NCI-H69 (cell line): ENCODE data around the gene RIMS3.
A peak's percentile ranks its signal among the peaks of the same experiment; 100 is the strongest.
"Not testable (repeated sequence)": the region's sequence is repeated elsewhere in the genome, so short reads cannot be mapped to it uniquely, and the experiment has no call there.

Experiments
- DNase-seq: peaks from one replicate; lab custom pipeline; 2025; lab: John Stamatoyannopoulos, UW

The RIMS3 gene

DNA sequence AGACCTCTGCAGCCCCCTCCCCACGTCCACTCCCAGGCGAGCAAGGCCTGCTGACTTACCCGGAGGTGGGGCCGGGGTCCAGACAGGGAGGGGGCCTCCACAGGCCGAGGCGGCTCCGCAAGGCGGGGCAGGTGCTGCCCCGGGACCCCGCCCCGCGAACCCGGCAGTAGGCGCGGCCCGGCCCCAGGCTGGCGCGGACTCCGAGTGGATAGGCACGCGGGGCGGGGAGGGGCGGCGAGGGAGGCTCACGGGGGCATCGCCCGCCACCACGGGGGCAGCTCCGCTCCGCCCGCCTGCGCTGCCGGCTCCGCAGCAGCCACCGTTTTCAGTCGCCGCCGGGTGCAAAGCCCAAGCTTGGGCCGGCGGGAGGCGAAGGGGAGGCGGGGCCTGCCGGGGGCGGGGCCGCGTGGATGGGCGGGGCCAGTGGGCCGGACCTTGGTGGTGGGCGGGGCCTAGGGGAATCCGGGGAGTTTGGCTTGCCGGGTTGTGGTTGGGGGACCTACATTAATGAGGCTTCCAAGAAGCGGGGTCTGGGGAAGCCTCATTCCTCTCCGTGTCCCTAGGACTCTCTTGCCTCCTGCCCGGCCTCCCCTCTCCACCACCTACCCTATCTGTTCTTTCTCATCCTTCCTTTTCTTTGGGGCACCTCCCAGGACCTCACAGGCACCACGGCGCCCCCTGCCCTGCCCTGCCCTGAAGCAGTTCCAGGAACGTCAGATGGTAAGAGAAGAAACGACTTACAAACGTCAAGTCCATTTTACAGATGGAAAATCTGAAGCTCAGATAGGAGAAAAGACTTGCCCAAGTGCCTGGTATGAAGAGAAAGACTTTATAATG, at the start of gene RIMS3:
RIMS3 (minus strand) TSS at position 348 of the 837 bp plus-strand sequence. CDS start 23,757 bp downstream, outside the sequence.
- peak; percentile 80 for DNase-seq

DNA sequence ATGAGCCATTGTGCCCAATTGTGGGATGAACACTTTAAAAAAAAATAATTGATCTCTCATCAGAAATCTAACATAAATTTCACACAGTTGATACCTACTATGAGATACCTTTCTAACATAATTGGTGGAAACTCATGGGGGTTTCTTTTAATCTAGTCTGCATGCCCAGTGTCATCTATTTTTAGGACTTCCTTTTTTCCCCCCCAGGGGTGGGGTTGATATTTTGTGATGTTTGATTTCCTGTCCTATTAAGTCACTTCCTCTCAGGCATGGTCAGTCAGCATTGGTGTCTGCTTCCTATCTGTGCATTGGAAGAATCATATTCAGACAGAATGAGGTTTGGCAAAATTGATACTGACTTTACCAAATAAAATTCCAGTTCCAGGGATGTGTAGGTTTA, 47.5 kb upstream of the RIMS3 start:
- no peak for DNase-seq

GRCh38 chr1:40712405-40712944, 47.0 kb upstream of the RIMS3 start:
- peak; percentile 83 for DNase-seq

GRCh38 chr1:40711465-40712404, 46.3 kb upstream of the RIMS3 start:
- DNase-seq, result peak; percentile 58

GRCh38 chr1:40710581-40711315, 45.3 kb upstream of the RIMS3 start:
- DNase-seq, result peak; percentile 20

GRCh38 chr1:40709802-40710278, 44.4 kb upstream of the RIMS3 start:
- DNase-seq, result no peak

- DNase-seq, result peak; percentile 95
Measured at GRCh38 chr1:40709100-40709801, 43.8 kb upstream of the RIMS3 start.

DNA sequence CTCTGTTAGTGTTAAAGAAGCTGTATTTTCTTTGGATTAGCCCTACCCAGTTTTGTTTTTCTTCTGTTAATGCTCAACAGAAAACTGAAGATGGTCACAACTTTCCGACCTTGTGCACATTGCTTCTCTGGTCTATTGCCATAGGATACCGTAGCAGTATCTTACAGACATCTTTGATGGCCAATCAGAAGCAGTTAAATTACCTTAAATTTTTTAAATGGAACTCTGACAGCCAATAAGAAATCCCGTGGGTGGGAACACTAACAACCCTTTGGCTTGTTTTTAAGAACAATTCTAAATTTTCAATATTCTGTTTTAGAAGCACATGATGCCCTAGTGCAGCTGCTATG, 43.2 kb upstream of the RIMS3 start:
- DNase-seq, result peak; percentile 85

DNA sequence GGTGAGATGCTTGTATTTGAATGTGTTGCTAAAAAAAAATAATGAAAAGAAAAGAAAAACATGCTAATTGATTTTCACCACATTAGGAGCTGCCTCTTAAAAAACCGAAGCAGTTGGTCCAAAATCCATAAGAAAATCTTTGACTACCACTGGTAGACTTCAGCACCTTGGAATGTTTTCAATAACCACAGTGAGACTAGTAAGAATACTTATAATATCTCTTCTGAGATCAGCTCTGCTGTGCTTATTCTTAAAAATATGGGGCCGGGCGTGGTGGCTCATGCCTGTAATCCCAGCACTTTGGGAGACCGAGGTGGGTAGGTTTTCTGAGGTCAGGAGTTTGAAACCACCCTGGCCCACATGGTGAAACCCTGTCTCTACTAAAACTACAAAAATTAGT, 41.1 kb upstream of the RIMS3 start:
- DNase-seq, result no peak

- no peak for DNase-seq
Measured at GRCh38 chr1:40704817-40705733, 39.6 kb upstream of the RIMS3 start.

- DNase-seq, result peak; percentile 3
Measured at GRCh38 chr1:40703316-40703715, 37.8 kb upstream of the RIMS3 start.

DNA sequence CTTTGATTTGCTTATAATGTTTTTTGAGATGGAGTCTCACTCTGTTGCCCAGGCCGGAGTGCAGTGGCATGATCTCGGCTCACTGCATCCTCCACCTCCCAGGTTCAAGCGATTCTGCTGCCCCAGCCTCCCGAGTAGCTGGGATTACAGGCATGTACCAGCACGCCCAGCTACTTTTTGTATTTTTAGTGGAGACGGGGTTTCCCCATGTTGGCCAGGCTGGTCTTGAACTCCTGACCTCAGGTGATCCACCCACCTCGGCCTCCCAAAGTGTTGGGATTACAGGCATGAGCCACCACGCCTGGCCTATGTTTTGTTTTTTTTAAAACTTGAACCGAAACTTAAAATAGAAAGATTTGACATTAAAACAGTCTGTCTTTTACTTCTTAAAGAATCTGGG, 37.3 kb upstream of the RIMS3 start:
- DNase-seq, result not testable (repeated sequence)

GRCh38 chr1:40701684-40702083, 36.2 kb upstream of the RIMS3 start:
- no peak for DNase-seq

DNA sequence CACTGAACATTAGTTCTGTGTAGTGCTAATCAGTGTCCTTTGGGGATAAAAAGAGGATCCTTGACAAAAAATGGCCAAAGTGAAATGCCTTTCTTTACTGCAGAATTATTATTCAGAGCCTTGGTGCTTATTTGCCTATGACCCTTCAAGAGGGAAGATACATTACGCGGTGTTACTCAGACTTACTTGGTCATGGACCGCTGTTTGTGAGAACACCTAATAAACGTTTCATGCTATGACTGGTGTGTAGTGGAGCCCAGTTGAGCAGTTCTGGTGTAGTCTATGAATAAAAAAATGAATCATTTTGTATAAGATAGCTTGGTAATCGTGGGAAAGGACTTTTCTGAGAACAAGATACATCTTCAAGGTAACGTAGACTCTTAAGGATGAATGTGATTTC, 34.3 kb upstream of the RIMS3 start:
- no peak for DNase-seq

GRCh38 chr1:40697436-40697835, 32.0 kb upstream of the RIMS3 start:
- no peak for DNase-seq

DNA sequence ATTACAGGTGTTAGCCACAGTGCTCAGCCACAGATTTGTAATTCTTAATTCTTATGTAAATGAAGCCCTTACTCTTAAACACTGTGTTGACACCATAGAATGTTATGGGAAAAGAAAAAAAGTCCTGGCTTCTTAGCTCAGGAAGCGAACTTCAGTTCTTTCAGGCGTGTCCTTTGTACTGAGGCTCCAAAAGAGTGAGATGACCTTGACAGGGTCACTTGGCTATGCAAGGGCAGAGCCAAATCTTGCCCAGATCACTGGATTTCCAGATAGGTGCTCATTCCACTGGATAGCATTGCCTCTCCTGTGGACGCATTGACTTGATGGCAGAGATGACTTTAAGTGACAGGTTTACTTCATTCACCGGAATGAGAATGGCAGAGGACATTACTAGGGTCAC, 30.8 kb upstream of the RIMS3 start:
- DNase-seq, result no peak

GRCh38 chr1:40694353-40694874, 28.9 kb upstream of the RIMS3 start:
- DNase-seq, result no peak

GRCh38 chr1:40693425-40693824, 27.9 kb upstream of the RIMS3 start:
- DNase-seq, result no peak

DNA sequence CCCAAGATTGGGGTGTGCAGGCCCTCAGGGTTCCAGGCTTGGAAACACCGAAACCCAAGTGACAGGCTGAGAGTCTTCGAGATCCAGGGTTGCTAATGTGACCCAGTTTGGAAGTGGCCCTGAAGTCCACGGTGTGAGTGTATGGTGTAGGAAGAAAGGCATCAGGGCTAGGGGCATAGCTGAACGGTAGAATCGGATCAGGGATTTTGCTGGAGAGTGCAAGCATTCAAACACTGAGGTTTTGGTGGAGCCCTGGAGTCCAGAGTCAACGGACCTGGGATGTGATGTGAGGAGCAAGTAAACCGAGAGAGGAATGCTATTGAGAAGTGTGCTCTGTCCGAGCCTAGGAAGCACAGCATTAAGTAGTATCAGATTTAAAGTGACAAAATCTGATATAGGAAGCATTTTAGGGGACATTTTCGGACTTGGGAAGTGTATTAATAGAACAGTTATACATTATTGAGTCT, 27.0 kb upstream of the RIMS3 start:
- DNase-seq, result peak; percentile 54
